Raji (cell line): ENCODE data around the gene RMI2.

Experiments used
- POLR2A ChIP-seq: IDR thresholded peaks from 2 replicates; pipeline ENCODE4 v1.6.1; 2011; ENCODE audit warnings: low read depth, low read length, control low read depth; ENCODE audit not compliant: insufficient read depth

RMI2 gene

GRCh38 chr16:11319529-11320146 is 25.6 kb upstream of the RMI2 start:
- TF ChIP-seq POLR2A = no peak

GRCh38 chr16:11320170-11320569 is 25.1 kb upstream of the RMI2 start:
- no peak for TF ChIP-seq POLR2A

GRCh38 chr16:11321662-11322061 is 23.6 kb upstream of the RMI2 start:
- no peak for TF ChIP-seq POLR2A

- TF ChIP-seq POLR2A = no peak
These were observed 22.4 kb upstream of the RMI2 start for GRCh38 chr16:11322823-11323222.

- no peak for TF ChIP-seq POLR2A
These were observed 21.5 kb upstream of the RMI2 start for GRCh38 chr16:11323551-11324336.

GRCh38 chr16:11325404-11326083 is 19.7 kb upstream of the RMI2 start:
- TF ChIP-seq POLR2A = no peak

GRCh38 chr16:11326084-11326736 is 19.0 kb upstream of the RMI2 start:
- TF ChIP-seq POLR2A = no peak

- TF ChIP-seq POLR2A = no peak
These were observed 18.5 kb upstream of the RMI2 start for GRCh38 chr16:11326737-11327276.

- TF ChIP-seq POLR2A = no peak
These were observed 17.7 kb upstream of the RMI2 start for GRCh38 chr16:11327277-11328171.

- peak; percentile 15; the same call in 1 of the 2 replicates for TF ChIP-seq POLR2A
These were observed 16.8 kb upstream of the RMI2 start for GRCh38 chr16:11328172-11329070.

GRCh38 chr16:11329071-11329491 is 16.2 kb upstream of the RMI2 start:
- TF ChIP-seq POLR2A = no peak

GRCh38 chr16:11329891-11330290 is 15.4 kb upstream of the RMI2 start:
- TF ChIP-seq POLR2A = no peak

GRCh38 chr16:11330526-11331237 is 14.6 kb upstream of the RMI2 start:
- no peak for TF ChIP-seq POLR2A

- TF ChIP-seq POLR2A = no peak
These were observed 13.3 kb upstream of the RMI2 start for GRCh38 chr16:11331967-11332366.
